ENCODE results near the gene F13A1.

Gene F13A1

DNA sequence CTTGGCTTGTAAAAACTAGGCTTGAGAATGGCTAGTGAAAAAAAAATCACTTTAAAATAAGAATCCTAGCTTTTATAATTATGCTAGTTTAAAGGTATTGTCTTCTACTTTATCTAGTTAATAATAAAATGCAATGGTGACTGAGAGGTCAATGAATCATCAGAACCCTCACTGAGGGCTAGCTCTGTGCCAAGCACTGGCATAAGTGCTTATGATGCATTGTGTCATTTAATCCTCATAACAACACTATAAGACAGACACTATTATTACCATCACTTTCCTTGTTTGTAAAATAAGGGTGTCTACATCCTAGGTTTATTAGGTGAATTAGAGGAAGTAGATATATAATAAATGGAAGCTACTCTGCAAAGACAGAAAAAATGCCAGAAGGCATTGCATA is 144.3 kb downstream of the F13A1 start:
- TF ChIP-seq, protein P1, sequence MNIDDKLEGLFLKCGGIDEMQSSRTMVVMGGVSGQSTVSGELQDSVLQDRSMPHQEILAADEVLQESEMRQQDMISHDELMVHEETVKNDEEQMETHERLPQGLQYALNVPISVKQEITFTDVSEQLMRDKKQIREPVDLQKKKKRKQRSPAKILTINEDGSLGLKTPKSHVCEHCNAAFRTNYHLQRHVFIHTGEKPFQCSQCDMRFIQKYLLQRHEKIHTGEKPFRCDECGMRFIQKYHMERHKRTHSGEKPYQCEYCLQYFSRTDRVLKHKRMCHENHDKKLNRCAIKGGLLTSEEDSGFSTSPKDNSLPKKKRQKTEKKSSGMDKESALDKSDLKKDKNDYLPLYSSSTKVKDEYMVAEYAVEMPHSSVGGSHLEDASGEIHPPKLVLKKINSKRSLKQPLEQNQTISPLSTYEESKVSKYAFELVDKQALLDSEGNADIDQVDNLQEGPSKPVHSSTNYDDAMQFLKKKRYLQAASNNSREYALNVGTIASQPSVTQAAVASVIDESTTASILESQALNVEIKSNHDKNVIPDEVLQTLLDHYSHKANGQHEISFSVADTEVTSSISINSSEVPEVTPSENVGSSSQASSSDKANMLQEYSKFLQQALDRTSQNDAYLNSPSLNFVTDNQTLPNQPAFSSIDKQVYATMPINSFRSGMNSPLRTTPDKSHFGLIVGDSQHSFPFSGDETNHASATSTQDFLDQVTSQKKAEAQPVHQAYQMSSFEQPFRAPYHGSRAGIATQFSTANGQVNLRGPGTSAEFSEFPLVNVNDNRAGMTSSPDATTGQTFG (tag by site-specific recombination; IDR thresholded peaks at IDR 0.05; ENCODE audit: borderline replicate concordance): no peak
- TF ChIP-seq, protein P2, sequence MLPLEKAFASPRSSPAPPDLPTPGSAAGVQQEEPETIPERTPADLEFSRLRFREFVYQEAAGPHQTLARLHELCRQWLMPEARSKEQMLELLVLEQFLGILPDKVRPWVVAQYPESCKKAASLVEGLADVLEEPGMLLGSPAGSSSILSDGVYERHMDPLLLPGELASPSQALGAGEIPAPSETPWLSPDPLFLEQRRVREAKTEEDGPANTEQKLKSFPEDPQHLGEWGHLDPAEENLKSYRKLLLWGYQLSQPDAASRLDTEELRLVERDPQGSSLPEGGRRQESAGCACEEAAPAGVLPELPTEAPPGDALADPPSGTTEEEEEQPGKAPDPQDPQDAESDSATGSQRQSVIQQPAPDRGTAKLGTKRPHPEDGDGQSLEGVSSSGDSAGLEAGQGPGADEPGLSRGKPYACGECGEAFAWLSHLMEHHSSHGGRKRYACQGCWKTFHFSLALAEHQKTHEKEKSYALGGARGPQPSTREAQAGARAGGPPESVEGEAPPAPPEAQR (tag by site-specific recombination; IDR thresholded peaks at IDR 0.05): no peak
- ChIA-PET POLR2A (interaction anchor here (0.7 kb wide), 1 partner anchor 134 kb away, joined by 4 read pairs; no protein-coding TSS in a partner anchor), CTCF (interaction anchor here (0.8 kb wide), 1 partner anchor 45 kb away, joined by 3 read pairs; no protein-coding TSS in a partner anchor)
- H3K27ac ChIP-seq (ENCODE audit: extremely low read depth, low read depth, low read length): no peak overlapping the region
- H3K9me3 ChIP-seq (ENCODE audit: control insufficient read depth, insufficient read depth, low read depth, low read length): no peaks in the 10 kb centered on the region
- no peaks in the 10 kb centered on the region for H3K4me1 ChIP-seq (ENCODE audit: control insufficient read depth, insufficient read depth, low read length)
- H3K4me3 ChIP-seq (ENCODE audit: low read depth, low read length): no peak overlapping the region
- no peaks in the 10 kb centered on the region for H3K36me3 ChIP-seq (ENCODE audit: control insufficient read depth in 2 of 2, insufficient read depth in 1 of 2, low read length in 2 of 2)

DNA sequence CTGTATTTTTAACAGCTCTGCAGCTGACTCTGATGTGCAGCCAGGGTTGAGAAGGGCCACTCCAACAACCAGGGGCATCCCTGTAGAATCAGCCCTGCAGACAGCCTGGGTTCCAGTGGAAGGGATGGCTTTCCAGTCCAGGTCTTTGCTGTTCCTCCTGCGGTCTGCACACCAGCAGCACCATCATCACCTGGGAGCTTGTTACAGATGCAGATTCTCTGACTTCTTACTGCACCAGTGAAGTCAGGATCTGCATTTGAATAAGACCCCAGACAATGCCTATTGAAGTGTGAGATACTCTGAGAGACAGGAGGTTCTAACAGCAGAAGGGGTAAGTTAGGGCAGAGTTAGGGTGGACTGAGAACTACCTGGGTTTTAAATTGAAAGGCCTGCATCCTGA is 151.3 kb downstream of the F13A1 start:
- Histone ChIP-seq H3K36me3 (ENCODE audit: control insufficient read depth in 2 of 2, insufficient read depth in 1 of 2, low read length in 2 of 2) (no peaks in the 10 kb centered on the region), H3K4me1 (ENCODE audit: control insufficient read depth, insufficient read depth, low read length) (no peaks in the 10 kb centered on the region), H3K27ac (ENCODE audit: extremely low read depth, low read depth, low read length) (no peak overlapping the region), H3K4me3 (ENCODE audit: low read depth, low read length) (no peak overlapping the region), H3K9me3 (ENCODE audit: control insufficient read depth, insufficient read depth, low read depth, low read length) (no peaks in the 10 kb centered on the region)
- CTCF ChIA-PET: no interaction called here
- no peak for TF ChIP-seq ZNF626 (tag by site-specific recombination; IDR thresholded peaks at IDR 0.05)
- TF ChIP-seq KLF1 (tag by site-specific recombination; IDR thresholded peaks at IDR 0.05): no peak
- no peak for TF ChIP-seq ZNF600 (tag by site-specific recombination; IDR thresholded peaks at IDR 0.05)
- no peak for TF ChIP-seq ZNF121 (tag by site-specific recombination; IDR thresholded peaks at IDR 0.05)
- TF ChIP-seq ZNF610 (tag by site-specific recombination; IDR thresholded peaks at IDR 0.05; ENCODE audit: borderline replicate concordance): no peak
- TF ChIP-seq ZNF404 (tag by site-specific recombination; IDR thresholded peaks at IDR 0.05): no peak
- TF ChIP-seq ZSCAN16 (tag by site-specific recombination; IDR thresholded peaks at IDR 0.05): no peak
- TF ChIP-seq HOXC10 (CRISPR knock-in tag; IDR thresholded peaks at IDR 0.05): no peak
- no peak for TF ChIP-seq GFI1B (tag by site-specific recombination; IDR thresholded peaks at IDR 0.05)
- TF ChIP-seq ZNF549 (tag by site-specific recombination; IDR thresholded peaks at IDR 0.05): no peak
- TF ChIP-seq, protein P3, sequence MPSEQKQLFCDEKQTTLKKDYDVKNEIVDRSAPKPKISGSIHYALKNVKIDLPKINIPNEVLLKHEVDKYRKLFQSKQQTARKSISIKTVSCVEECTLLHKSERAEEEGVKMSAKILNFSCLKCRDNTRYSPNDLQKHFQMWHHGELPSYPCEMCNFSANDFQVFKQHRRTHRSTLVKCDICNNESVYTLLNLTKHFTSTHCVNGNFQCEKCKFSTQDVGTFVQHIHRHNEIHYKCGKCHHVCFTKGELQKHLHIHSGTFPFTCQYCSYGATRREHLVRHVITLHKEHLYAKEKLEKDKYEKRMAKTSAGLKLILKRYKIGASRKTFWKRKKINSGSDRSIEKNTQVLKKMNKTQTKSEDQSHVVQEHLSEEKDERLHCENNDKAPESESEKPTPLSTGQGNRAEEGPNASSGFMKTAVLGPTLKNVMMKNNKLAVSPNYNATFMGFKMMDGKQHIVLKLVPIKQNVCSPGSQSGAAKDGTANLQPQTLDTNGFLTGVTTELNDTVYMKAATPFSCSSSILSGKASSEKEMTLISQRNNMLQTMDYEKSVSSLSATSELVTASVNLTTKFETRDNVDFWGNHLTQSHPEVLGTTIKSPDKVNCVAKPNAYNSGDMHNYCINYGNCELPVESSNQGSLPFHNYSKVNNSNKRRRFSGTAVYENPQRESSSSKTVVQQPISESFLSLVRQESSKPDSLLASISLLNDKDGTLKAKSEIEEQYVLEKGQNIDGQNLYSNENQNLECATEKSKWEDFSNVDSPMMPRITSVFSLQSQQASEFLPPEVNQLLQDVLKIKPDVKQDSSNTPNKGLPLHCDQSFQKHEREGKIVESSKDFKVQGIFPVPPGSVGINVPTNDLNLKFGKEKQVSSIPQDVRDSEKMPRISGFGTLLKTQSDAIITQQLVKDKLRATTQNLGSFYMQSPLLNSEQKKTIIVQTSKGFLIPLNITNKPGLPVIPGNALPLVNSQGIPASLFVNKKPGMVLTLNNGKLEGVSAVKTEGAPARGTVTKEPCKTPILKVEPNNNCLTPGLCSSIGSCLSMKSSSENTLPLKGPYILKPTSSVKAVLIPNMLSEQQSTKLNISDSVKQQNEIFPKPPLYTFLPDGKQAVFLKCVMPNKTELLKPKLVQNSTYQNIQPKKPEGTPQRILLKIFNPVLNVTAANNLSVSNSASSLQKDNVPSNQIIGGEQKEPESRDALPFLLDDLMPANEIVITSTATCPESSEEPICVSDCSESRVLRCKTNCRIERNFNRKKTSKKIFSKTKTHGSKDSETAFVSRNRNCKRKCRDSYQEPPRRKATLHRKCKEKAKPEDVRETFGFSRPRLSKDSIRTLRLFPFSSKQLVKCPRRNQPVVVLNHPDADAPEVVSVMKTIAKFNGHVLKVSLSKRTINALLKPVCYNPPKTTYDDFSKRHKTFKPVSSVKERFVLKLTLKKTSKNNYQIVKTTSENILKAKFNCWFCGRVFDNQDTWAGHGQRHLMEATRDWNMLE (tag by site-specific recombination; conservative IDR thresholded peaks at IDR 0.05; ENCODE audit: low read depth): no peak
- TF ChIP-seq ZNF302 (tag by site-specific recombination; IDR thresholded peaks at IDR 0.05; ENCODE audit: low read depth): no peak
- POLR2A ChIA-PET: no interaction called here
